PFSK-1 (cell line): ENCODE measurements around the gene ALDH1A3.

Source experiments
- POLR2AphosphoS5 ChIP-seq: IDR thresholded peaks from 2 replicates; pipeline ENCODE4 v1.6.1; 2012; ENCODE audit warnings: low read depth, mild to moderate bottlenecking, control low read depth, low read length, moderate library complexity
- SIN3A ChIP-seq: IDR thresholded peaks from 2 replicates; pipeline ENCODE4 v1.6.1; 2012; ENCODE audit warnings: mild to moderate bottlenecking, low read length, moderate library complexity, borderline replicate concordance; ENCODE audit not compliant: insufficient read depth
- TAF1 ChIP-seq: IDR thresholded peaks from 2 replicates; pipeline ENCODE4 v1.6.1; 2012; ENCODE audit warnings: low read length, control low read depth, borderline replicate concordance; ENCODE audit not compliant: insufficient read depth
- TF ChIP-seq, protein P1 (sequence below), 2 experiments: IDR thresholded peaks; 2 replicates each; pipeline versions ENCODE4 v1.6.1 to v1.8.0; 2011 to 2012; ENCODE audit warnings: low read depth in 2 of 2, low read length in 2 of 2, control low read depth in 1 of 2, inconsistent platforms in 1 of 2, mild to moderate bottlenecking in 1 of 2, moderate library complexity in 1 of 2; ENCODE audit not compliant: insufficient read depth in 1 of 2

DNA sequence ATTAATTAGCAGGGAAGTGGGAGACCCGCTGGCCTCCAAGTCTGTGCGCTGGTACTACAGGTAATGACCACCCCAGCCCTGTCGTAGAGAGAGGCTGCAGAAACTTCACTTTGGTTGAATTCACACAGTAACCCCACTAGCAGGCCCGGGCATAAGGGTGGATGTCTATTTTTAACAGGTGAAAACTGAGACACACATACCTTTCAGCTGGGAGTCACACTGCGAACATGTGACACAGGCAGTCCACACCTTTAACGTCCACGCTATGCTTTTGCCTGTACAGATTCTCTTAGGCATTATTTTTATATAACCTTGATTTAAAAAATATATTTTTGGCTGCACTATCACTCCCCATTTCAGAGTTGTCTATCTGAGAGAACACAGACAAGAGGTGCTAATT is 43.4 kb downstream of the ALDH1A3 start:
- TF ChIP-seq SIN3A = no peak
- TF ChIP-seq POLR2AphosphoS5 = no peak
- no peak for TF ChIP-seq TAF1
- TF ChIP-seq, protein P1, sequence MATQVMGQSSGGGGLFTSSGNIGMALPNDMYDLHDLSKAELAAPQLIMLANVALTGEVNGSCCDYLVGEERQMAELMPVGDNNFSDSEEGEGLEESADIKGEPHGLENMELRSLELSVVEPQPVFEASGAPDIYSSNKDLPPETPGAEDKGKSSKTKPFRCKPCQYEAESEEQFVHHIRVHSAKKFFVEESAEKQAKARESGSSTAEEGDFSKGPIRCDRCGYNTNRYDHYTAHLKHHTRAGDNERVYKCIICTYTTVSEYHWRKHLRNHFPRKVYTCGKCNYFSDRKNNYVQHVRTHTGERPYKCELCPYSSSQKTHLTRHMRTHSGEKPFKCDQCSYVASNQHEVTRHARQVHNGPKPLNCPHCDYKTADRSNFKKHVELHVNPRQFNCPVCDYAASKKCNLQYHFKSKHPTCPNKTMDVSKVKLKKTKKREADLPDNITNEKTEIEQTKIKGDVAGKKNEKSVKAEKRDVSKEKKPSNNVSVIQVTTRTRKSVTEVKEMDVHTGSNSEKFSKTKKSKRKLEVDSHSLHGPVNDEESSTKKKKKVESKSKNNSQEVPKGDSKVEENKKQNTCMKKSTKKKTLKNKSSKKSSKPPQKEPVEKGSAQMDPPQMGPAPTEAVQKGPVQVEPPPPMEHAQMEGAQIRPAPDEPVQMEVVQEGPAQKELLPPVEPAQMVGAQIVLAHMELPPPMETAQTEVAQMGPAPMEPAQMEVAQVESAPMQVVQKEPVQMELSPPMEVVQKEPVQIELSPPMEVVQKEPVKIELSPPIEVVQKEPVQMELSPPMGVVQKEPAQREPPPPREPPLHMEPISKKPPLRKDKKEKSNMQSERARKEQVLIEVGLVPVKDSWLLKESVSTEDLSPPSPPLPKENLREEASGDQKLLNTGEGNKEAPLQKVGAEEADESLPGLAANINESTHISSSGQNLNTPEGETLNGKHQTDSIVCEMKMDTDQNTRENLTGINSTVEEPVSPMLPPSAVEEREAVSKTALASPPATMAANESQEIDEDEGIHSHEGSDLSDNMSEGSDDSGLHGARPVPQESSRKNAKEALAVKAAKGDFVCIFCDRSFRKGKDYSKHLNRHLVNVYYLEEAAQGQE (IDR thresholded peaks at IDR 0.05; ENCODE audit: insufficient read depth in 1 of 2, low read depth in 2 of 2, low read length in 2 of 2) = no peak
